Transverse colon (tissue), 4 donors: ENCODE measurements around the gene INPP4B. TPM values are rescaled to one million over a fixed set of nuclear protein-coding genes. Genes with fewer than 3 reads are reported as not detected.

Source experiments
- DNase-seq: peaks from one replicate; pipeline ENCODE4 v3.0.0-alpha.2; 2019
- H3K27ac ChIP-seq, 4 donors: fragments of 200-600 bp; sonication (generic); 2 replicates each; pipeline ENCODE4 v1.5.1; 2016 to 2018; ENCODE audit warnings: inconsistent platforms in 4 of 4
- H3K27me3 ChIP-seq: fragments of 200-600 bp; sonication (generic); 2 replicates; pipeline ENCODE4 v1.5.1; 2017; ENCODE audit warnings: inconsistent platforms
- H3K36me3 ChIP-seq, 4 donors: fragments of 200-600 bp; sonication (generic); 2 replicates each; pipeline ENCODE4 v1.5.1; 2017 to 2019; ENCODE audit warnings: inconsistent platforms in 4 of 4
- H3K4me1 ChIP-seq, 4 donors: fragments of 200-600 bp; sonication (generic); 2 replicates each; pipeline ENCODE4 v1.5.1; 2017 to 2020; ENCODE audit warnings: inconsistent platforms in 4 of 4
- H3K4me3 ChIP-seq, 4 donors: fragments of 200-600 bp; sonication (generic); 1 replicate in 1 of 4; 2 replicates in 3 of 4; pipeline versions ENCODE4 v1.5.1 to v1.6.1; 2017 to 2019; ENCODE audit warnings: inconsistent platforms in 4 of 4
- H3K9me3 ChIP-seq, 2 donors: fragments of 200-600 bp; sonication (generic); 2 replicates each; pipeline ENCODE4 v1.5.1; 2017 to 2019; ENCODE audit warnings: inconsistent platforms in 2 of 2
- EP300 ChIP-seq: sonication (generic); formaldehyde crosslinking; IDR thresholded peaks from one replicate; pipeline ENCODE4 v1.6.1; 2017; ENCODE audit warnings: antibody characterized with exemption, low read depth
- POLR2A ChIP-seq: fragments of 450-650 bp; IDR thresholded peaks from one replicate; pipeline ENCODE4 v1.6.1; 2016; ENCODE audit warnings: antibody characterized with exemption, mild to moderate bottlenecking, moderate library complexity
- POLR2AphosphoS5 ChIP-seq, 3 donors: sonication (generic); formaldehyde crosslinking; IDR thresholded peaks; one replicate each; pipeline ENCODE4 v1.6.1; 2016; ENCODE audit warnings: antibody characterized with exemption in 3 of 3
- WGBS, 2 donors: methylation state at CpG; one replicate each; pipeline ENCODE4 v1.1.5; 2018; ENCODE audit warnings: low coverage in 1 of 2; 5-methylcytosine and 5-hydroxymethylcytosine counted together
- in situ Hi-C, 4 donors: fragments of 200-750 bp; cut with MboI; loops; one replicate each; pipeline versions ENCODE4 v1.15.0 to v1.15.1; 2017; ENCODE audit warnings: low sequenced_read_pairs in 3 of 4, low pct_ligation_motif_present in 1 of 4, low pct_unique_long_range_greater_than_20kb in 1 of 4
- intact Hi-C: fragments of 100-400 bp; cut with DNase I; formaldehyde crosslinking; loops from one replicate; pipeline ENCODE4 v1.15.1; 2023; ENCODE audit warnings: low total_unique reads
- total RNA-seq, 4 donors: library from RNA; depleted of rRNA; stranded (reverse); fragments of >200 nt; gene quantifications; one replicate each; pipeline ENCODE4 v1.1.0, GENCODE V29; 2016
- TF ChIP-seq, protein P1 (sequence below), 5 experiments: fragments of 200-600 bp in 3 of 5; fragments of 450-650 bp in 2 of 5; sonication (generic) in 3 of 5; IDR thresholded peaks; 1 replicate in 2 of 5; 2 replicates in 3 of 5; pipeline ENCODE4 v1.5.1; 2016 to 2017; ENCODE audit warnings: antibody characterized with exemption in 5 of 5, inconsistent platforms in 3 of 5, mild to moderate bottlenecking in 2 of 5, moderate library complexity in 1 of 5

The INPP4B gene
- total RNA-seq, 4 donors from 2014 or later = 18.3 to 33.8 (median 31.4) TPM

DNA sequence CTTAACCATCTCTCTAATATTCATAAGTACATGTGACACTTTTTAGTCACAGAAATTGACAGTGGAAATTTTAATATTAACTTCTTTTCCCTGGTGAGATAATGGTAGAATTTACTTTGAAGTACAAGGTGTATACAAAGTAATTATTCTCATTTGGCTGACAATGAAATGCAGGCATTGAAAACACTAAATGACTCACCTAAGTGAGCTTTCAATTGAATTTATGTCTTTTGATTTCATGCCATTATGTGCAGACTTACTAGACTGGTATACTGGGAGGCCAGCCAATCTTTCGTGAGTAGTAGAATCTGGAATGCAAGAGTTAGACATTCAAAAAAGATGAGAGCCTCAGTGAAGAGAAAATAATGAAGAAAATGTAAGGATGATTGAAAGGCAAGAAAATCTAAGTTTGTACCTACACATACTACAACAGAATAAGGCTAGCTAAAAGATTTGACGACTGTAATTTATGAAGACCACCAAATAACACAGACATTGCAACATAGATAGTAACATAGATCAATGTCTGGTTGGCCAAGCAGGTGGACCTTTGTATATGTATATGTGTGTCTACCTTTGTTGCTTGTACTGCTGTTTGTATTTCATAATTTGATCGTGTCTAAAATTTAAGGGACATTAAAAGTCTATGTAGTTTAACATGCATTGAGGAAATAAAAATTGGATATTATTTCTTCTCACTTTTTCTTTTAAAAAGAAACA lies 750.1 kb downstream of the INPP4B start:
- H3K36me3 ChIP-seq = no peaks in the 10 kb centered on the region
- peak; percentile 37 to 73 (median 61) for TF ChIP-seq POLR2AphosphoS5 (IDR thresholded peaks at IDR 0.05)
- TF ChIP-seq EP300 = peak; percentile 38
- TF ChIP-seq POLR2A = no peak
- WGBS, 2 donors = 56 to 66% methylated on average over 3 of the region's 3 CpGs
- no peaks in the 10 kb centered on the region for H3K27me3 ChIP-seq
- no peaks in the 10 kb centered on the region for H3K9me3 ChIP-seq
- peak overlapping the region in 1 of 4 donors; percentile 48 for H3K27ac ChIP-seq
- H3K4me1 ChIP-seq = peaks cover 0 to 4% (median 0%) of the 10 kb centered on the region in 4 donors
- H3K4me3 ChIP-seq = no peak overlapping the region
- in situ Hi-C loops (no loop called here), intact Hi-C loops (no loop called here)
- no peak for DNase-seq

DNA sequence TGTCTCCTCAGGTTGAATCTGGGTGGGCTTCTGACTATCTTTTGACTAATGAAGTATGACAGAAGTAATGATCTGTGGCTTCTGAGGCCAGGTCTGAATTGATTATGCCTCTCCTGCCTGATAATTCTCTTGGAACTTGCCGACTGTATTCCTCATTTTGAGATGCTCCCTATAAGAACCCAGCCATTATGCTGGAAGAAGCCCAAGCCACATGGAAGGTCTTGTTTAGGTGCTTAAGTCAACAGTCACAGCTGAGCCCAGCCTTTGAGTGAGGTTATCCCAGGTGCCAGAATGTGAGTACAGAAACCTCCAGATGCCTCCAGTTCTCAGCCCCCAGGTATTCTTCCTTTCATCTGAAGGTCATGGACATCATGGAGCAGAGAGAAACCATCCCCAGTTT lies 753.2 kb downstream of the INPP4B start:
- TF ChIP-seq POLR2AphosphoS5 (IDR thresholded peaks at IDR 0.05) = no peak
- TF ChIP-seq, protein P1, sequence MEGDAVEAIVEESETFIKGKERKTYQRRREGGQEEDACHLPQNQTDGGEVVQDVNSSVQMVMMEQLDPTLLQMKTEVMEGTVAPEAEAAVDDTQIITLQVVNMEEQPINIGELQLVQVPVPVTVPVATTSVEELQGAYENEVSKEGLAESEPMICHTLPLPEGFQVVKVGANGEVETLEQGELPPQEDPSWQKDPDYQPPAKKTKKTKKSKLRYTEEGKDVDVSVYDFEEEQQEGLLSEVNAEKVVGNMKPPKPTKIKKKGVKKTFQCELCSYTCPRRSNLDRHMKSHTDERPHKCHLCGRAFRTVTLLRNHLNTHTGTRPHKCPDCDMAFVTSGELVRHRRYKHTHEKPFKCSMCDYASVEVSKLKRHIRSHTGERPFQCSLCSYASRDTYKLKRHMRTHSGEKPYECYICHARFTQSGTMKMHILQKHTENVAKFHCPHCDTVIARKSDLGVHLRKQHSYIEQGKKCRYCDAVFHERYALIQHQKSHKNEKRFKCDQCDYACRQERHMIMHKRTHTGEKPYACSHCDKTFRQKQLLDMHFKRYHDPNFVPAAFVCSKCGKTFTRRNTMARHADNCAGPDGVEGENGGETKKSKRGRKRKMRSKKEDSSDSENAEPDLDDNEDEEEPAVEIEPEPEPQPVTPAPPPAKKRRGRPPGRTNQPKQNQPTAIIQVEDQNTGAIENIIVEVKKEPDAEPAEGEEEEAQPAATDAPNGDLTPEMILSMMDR (IDR thresholded peaks at IDR 0.05) = no peak
- no peak for TF ChIP-seq POLR2A
- TF ChIP-seq EP300 = no peak
- no peak overlapping the region for H3K4me3 ChIP-seq
- DNase-seq = no peak
- no peaks in the 10 kb centered on the region for H3K27me3 ChIP-seq
- peak overlapping the region in 1 of 4 donors; percentile 68 for H3K27ac ChIP-seq
- H3K36me3 ChIP-seq = no peaks in the 10 kb centered on the region
- in situ Hi-C loops = no loop called here
- H3K9me3 ChIP-seq = no peaks in the 10 kb centered on the region
- 88 to 100% methylated on average over 1 of the region's 1 CpG for WGBS, 2 donors
- intact Hi-C loops = no loop called here
- peaks cover 0 to 6% (median 2%) of the 10 kb centered on the region in 4 donors for H3K4me1 ChIP-seq

DNA sequence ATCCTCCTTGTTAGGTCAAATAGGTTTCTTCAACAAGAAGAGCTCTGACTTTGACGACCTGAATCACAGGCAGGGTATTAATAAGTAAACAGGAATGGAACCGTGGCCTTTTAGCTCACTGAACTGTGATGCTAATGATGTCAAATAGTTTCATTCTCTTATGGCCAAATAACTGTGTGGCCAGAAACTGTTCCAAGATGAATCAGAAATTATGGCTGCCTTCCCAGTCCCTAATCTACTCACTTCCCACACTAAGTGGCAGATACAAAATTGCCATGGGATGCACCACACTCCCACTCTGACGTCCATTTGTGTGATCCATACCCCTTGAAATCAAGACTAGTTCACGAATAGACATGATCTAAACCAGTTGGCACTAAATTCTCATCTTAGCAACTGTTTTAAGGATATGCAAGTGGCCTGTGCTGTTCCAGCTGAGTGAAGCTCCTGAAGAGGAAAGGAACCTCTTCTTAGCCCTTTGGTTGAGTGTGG lies 754.4 kb downstream of the INPP4B start:
- WGBS, 2 donors = 67% methylated on average over 4 of the region's 4 CpGs; no CpG with 5 or more reads in 1 of the 2 donors
- TF ChIP-seq, protein P1 (IDR thresholded peaks at IDR 0.05) = no peak
- TF ChIP-seq EP300 = no peak
- intact Hi-C loops (no loop called here), in situ Hi-C loops (no loop called here)
- no peak overlapping the region for H3K4me3 ChIP-seq
- DNase-seq = no peak
- peaks cover 0 to 6% (median 2%) of the 10 kb centered on the region in 4 donors for H3K4me1 ChIP-seq
- peak overlapping the region; percentile 37 to 68 (median 59) for H3K27ac ChIP-seq
- no peaks in the 10 kb centered on the region for H3K27me3 ChIP-seq
- H3K36me3 ChIP-seq = no peaks in the 10 kb centered on the region
- no peaks in the 10 kb centered on the region for H3K9me3 ChIP-seq

DNA sequence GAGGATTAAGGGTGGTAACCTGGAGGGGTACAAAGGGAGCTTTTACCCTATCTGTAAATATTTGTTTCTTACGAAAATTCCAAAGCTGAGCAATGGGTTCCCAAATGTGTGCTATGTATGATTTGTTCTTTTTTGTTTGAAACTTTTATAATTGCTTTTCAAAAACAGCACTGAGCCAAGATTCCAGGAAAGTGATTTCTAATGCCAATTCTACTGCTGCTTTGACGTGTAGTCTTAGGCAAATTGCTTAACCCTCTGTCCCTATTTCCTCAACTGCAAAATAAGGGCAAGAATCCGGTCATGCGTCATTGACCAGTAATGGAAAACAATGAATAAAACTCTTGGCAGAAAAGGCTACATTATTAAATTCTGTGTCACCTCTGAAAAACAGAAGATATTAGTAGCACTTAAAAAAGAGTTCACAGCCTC lies 755.0 kb downstream of the INPP4B start:
- Histone ChIP-seq H3K9me3 (no peaks in the 10 kb centered on the region), H3K27ac (peak overlapping the region; percentile 37 to 68 (median 59)), H3K27me3 (no peaks in the 10 kb centered on the region), H3K4me3 (no peak overlapping the region), H3K4me1 (peaks cover 0 to 6% (median 2%) of the 10 kb centered on the region in 4 donors), H3K36me3 (no peaks in the 10 kb centered on the region)
- peak; percentile 45 to 78 (median 61) for TF ChIP-seq POLR2AphosphoS5 (IDR thresholded peaks at IDR 0.05)
- TF ChIP-seq, protein P1 (IDR thresholded peaks at IDR 0.05) = no peak
- TF ChIP-seq POLR2A = no peak
- TF ChIP-seq EP300 = peak; percentile 24
- WGBS, 2 donors = 69 to 73% methylated on average over 4 of the region's 4 CpGs
- in situ Hi-C loops = no loop called here
- intact Hi-C loops = no loop called here
- DNase-seq = no peak
